Neutrophil (primary cell): ENCODE results near the gene MYBL2.

Experiments
- H3K27ac ChIP-seq: fragments of 200-600 bp; sonication (generic); 2 replicates; pipeline ENCODE4 v1.5.1; 2016; ENCODE audit warnings: mild to moderate bottlenecking, moderate library complexity
- H3K27me3 ChIP-seq: fragments of 200-600 bp; sonication (generic); 2 replicates; pipeline ENCODE4 v1.6.0; 2016; ENCODE audit warnings: mild to moderate bottlenecking
- H3K36me3 ChIP-seq: fragments of 200-600 bp; sonication (generic); 2 replicates; pipeline ENCODE4 v1.5.1; 2017
- H3K4me1 ChIP-seq, 2 experiments: fragments of 200-600 bp in 1 of 2; sonication (generic) in 1 of 2; 1 replicate in 1 of 2; 2 replicates in 1 of 2; pipeline versions ENCODE4 v1.5.1 to v1.6.1; 2013 to 2016; ENCODE audit warnings: low read depth in 1 of 2, low read length in 1 of 2, mild to moderate bottlenecking in 1 of 2, moderate library complexity in 1 of 2; ENCODE audit not compliant: control insufficient read depth in 1 of 2, insufficient read depth in 1 of 2
- H3K4me3 ChIP-seq, 2 experiments: fragments of 200-600 bp in 1 of 2; sonication (generic) in 1 of 2; 1 replicate in 1 of 2; 2 replicates in 1 of 2; pipeline ENCODE4 v1.5.1; 2013 to 2016; ENCODE audit warnings: low read depth in 1 of 2, low read length in 1 of 2, mild to moderate bottlenecking in 1 of 2, moderate library complexity in 1 of 2
- H3K9me3 ChIP-seq: fragments of 200-600 bp; sonication (generic); 2 replicates; pipeline ENCODE4 v1.5.1; 2016
- CTCF ChIP-seq: fragments of 200-600 bp; sonication (generic); IDR thresholded peaks from 2 replicates; pipeline ENCODE4 v1.5.1; 2016; ENCODE audit warnings: antibody characterized with exemption

The MYBL2 gene

GRCh38 chr20:43731469-43731868, 64.6 kb downstream of the MYBL2 start:
- no peak overlapping the region for H3K27ac ChIP-seq
- TF ChIP-seq CTCF, result no peak
- H3K9me3 ChIP-seq, result no peaks in the 10 kb centered on the region
- peaks cover 4 to 12% of the 10 kb centered on the region in 2 experiments for H3K4me1 ChIP-seq
- H3K4me3 ChIP-seq, result no peak overlapping the region
- H3K36me3 ChIP-seq, result no peaks in the 10 kb centered on the region
- H3K27me3 ChIP-seq, result no peaks in the 10 kb centered on the region

DNA sequence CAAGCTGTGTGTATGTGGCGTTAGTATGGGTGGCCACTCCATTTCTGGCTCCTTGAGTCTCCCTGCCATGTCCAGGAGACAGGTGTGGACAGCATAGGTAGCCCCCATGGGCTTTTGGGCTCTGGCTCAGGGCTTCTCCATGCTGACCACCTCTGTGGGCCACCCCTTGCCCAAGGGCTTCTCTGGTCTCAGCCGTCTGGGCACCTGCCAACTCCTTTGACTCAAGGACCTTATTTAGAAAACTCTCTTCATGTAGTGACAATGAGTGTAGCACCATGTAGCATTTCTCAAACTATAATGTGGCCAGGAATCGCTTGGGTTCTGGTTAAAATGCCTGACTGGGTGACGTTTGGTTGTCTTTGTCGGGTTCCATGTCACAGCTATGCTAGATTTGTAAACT, 65.0 kb downstream of the MYBL2 start:
- Histone ChIP-seq H3K27ac (no peak overlapping the region), H3K36me3 (no peaks in the 10 kb centered on the region), H3K4me3 (no peak overlapping the region), H3K9me3 (no peaks in the 10 kb centered on the region), H3K4me1 (peaks cover 4 to 15% of the 10 kb centered on the region in 2 experiments), H3K27me3 (no peaks in the 10 kb centered on the region)
- TF ChIP-seq CTCF, result no peak

DNA sequence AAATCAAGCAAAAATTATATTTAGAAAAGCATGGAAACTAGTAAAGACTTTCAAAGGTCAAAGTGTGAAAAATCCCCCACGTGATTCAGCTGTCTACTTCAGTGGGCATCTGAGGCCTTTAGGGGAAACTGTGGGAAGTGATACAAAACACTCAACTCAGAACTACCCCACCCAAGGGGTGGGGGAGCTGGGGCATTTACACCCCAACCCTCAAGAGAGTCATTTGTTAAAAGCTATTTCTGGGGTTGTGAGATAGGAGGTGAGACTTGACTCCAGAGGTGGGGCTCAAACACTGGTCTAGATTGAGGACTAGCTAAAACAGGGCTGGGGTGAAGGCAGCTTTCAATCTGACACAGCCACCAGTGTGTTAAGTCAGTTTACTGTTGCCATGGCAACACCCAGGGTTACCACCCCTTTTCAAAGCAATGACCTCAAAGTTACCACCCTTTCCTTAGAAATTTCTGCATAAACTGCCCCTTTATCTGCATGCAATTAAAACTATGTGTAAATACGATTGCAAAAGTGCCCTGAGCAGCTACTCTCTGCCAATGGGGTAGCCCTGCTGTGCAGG, 69.8 kb downstream of the MYBL2 start:
- H3K4me3 ChIP-seq, result no peak overlapping the region
- no peak for TF ChIP-seq CTCF
- H3K4me1 ChIP-seq, result peaks cover 0 to 12% of the 10 kb centered on the region in 2 experiments
- no peaks in the 10 kb centered on the region for H3K9me3 ChIP-seq
- H3K27me3 ChIP-seq, result no peaks in the 10 kb centered on the region
- H3K27ac ChIP-seq, result no peak overlapping the region
- no peaks in the 10 kb centered on the region for H3K36me3 ChIP-seq

DNA sequence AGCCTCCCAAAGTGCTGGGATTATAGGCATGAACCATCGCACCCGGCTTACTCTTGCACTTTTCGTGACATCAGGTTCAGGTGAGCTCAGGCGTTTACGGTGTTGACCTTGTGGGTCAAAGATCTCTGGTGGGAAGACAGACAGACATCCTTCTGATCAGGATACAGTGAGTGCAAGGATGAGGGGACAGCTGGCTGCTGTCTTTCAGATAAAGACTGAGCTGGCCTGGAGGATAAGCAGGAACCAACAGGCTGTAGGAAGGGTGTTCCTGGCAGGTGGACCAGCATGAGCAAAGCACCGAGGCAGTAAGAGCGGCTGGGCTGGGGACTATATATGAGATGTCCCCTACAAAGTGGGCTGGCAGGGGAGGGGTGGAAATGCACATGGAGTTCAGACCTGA, 71.0 kb downstream of the MYBL2 start:
- no peak overlapping the region for H3K4me3 ChIP-seq
- no peak for TF ChIP-seq CTCF
- H3K27ac ChIP-seq, result no peak overlapping the region
- no peaks in the 10 kb centered on the region for H3K27me3 ChIP-seq
- no peaks in the 10 kb centered on the region for H3K36me3 ChIP-seq
- peaks cover 0 to 12% of the 10 kb centered on the region in 2 experiments for H3K4me1 ChIP-seq
- H3K9me3 ChIP-seq, result no peaks in the 10 kb centered on the region

- no peak overlapping the region for H3K4me3 ChIP-seq
- no peaks in the 10 kb centered on the region for H3K27me3 ChIP-seq
- no peaks in the 10 kb centered on the region for H3K9me3 ChIP-seq
- no peak overlapping the region for H3K27ac ChIP-seq
- no peak for TF ChIP-seq CTCF
- H3K4me1 ChIP-seq, result peaks cover 4 to 9% of the 10 kb centered on the region in 2 experiments
- H3K36me3 ChIP-seq, result no peaks in the 10 kb centered on the region
Observed at GRCh38 chr20:43739148-43739749, 72.3 kb downstream of the MYBL2 start.
